ENCODE measurements around the gene LAMA5.

LAMA5 gene

DNA sequence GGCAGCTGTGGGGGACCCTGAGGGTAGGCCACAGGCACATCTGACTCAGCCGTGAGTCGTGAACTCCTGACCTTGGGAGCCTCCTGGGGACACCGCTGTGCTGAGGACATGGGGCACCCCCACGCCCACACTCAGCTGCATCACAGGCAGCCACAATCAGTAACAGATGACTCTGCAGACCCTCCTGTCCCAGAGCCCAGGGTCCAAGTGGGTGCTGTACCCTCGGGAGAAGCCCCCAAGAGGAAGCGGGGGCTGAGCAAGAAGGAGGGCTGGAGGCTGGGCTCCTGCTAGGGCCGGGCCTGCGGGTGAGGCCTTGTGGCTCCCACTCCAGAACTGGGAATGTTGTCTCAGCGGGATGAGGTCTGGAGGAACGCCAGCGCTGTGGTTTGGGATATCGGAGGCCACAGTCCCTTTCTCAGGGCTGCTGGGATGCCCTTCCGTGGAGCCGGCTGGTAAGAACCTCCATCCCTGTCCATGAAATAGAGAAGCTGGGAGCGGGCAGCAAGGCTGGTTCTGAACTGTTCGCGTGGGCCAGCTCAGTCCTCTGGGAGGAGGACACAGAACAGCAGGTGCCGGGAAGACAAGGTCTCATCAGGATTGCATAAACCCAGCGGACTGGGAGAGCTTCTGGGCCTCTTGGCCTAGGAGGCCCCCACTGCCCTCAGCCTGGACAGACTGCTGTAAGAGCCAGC is 3.1 kb upstream of the LAMA5 start:
- no peak overlapping the region for H3K4me3 ChIP-seq (ENCODE audit: low read depth, low read length)
- in situ Hi-C loops (cut with HindIII; ENCODE audit: low sequenced_read_pairs): no loop called here
- peak; percentile 84 for DNase-seq (ENCODE audit: low read depth)
- TF ChIP-seq, protein P1, sequence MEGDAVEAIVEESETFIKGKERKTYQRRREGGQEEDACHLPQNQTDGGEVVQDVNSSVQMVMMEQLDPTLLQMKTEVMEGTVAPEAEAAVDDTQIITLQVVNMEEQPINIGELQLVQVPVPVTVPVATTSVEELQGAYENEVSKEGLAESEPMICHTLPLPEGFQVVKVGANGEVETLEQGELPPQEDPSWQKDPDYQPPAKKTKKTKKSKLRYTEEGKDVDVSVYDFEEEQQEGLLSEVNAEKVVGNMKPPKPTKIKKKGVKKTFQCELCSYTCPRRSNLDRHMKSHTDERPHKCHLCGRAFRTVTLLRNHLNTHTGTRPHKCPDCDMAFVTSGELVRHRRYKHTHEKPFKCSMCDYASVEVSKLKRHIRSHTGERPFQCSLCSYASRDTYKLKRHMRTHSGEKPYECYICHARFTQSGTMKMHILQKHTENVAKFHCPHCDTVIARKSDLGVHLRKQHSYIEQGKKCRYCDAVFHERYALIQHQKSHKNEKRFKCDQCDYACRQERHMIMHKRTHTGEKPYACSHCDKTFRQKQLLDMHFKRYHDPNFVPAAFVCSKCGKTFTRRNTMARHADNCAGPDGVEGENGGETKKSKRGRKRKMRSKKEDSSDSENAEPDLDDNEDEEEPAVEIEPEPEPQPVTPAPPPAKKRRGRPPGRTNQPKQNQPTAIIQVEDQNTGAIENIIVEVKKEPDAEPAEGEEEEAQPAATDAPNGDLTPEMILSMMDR (IDR thresholded peaks at IDR 0.05; ENCODE audit: low read depth, low read length, missing control alignments): no peak

DNA sequence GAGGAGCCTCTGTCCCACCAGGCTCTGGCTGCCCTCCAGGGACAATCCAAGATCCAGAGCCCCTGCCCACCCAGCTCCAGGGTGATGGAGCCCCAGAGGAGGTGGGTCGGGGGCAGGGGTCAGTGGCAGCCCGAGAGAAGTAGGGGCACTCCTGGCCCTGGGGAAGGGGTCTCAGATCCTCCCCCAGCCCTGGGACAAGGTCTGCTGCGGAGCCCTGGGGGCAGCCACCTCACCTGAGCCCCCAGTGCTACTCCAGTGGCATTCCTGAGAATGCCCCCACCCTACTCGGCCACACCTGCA is 2.7 kb upstream of the LAMA5 start:
- TF ChIP-seq, protein P1 (IDR thresholded peaks at IDR 0.05; ENCODE audit: low read depth, low read length, missing control alignments): no peak
- in situ Hi-C loops (cut with HindIII; ENCODE audit: low sequenced_read_pairs): no loop called here
- DNase-seq (ENCODE audit: low read depth): no peak
- H3K4me3 ChIP-seq (ENCODE audit: low read depth, low read length): no peak overlapping the region

DNA sequence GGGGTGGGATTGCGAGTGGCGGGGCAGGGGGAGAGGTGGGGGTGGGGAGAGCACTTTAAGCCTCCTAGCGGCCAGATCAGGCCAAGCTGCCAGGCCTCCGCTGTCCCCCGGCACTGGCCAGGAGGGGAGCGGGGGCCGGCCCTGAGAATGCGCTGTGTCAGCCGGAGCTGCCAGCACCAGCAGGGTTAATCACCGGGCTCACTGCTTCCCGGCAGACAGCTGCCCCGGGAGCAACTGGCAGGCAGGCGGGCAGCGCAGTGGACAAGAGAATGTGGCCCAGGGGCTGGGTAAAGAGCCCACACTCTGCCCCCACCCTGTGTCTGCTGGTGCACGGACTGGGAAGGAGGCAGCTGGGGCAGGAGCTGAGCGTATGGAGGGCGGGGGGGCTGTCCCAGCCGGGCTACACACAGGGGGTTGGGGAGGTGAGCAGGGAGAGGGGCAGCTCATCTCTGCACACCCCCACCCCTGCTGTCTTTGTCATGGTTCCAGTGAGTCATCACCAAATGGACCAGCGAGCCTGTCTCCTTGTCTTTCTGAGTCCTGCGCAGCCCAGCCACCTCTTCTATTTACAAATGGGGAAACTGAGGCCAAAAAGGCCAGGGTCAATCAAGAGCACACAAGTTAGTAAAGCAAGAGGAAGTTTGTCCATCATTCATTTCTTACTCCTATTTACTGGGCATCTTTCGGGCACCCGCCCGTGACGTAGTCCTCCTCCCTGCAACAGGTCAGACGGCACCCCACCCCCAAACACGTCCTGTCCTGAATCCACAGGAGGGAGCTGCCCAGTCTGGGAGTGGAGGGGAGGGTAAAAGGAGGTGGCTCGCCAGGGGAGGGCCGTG is 2.1 kb upstream of the LAMA5 start:
- no peak for DNase-seq (ENCODE audit: low read depth)
- H3K4me3 ChIP-seq (ENCODE audit: low read depth, low read length): no peak overlapping the region
- TF ChIP-seq, protein P1 (IDR thresholded peaks at IDR 0.05; ENCODE audit: low read depth, low read length, missing control alignments): peak; percentile 34
- in situ Hi-C loops (cut with HindIII; ENCODE audit: low sequenced_read_pairs): no loop called here

DNA sequence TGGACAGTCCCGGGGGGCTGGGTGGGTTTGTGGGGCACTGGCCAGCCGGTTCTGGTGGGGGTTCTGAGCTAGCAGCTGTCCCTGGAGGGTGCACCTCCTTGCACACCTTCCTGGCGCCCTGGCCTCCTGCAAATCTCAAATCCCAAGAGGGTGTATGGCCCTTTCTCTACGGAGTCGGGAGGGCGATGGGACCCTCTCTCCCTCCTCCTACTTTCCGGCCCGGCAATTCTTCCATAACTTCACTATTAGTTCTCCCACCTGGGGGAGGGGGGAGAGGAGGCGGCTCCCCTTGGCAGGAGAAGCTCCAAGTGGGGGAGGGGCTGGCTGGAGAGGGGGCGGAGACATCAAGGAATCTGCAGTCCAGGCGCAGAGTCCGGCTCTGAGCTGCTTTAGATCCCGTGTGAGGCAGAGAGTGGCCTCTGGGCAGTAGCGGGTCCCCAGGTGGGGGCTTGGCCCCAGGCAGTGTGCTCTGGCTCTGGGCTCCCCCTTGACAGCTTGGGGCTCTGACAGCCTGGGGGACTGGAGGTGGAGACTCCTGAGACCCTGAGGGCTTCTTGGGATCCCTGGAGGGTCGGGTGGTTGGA is 1.4 kb upstream of the LAMA5 start:
- no peak for DNase-seq (ENCODE audit: low read depth)
- TF ChIP-seq, protein P1 (IDR thresholded peaks at IDR 0.05; ENCODE audit: low read depth, low read length, missing control alignments): no peak
- no peak overlapping the region for H3K4me3 ChIP-seq (ENCODE audit: low read depth, low read length)
- in situ Hi-C loops (cut with HindIII; ENCODE audit: low sequenced_read_pairs): no loop called here

DNA sequence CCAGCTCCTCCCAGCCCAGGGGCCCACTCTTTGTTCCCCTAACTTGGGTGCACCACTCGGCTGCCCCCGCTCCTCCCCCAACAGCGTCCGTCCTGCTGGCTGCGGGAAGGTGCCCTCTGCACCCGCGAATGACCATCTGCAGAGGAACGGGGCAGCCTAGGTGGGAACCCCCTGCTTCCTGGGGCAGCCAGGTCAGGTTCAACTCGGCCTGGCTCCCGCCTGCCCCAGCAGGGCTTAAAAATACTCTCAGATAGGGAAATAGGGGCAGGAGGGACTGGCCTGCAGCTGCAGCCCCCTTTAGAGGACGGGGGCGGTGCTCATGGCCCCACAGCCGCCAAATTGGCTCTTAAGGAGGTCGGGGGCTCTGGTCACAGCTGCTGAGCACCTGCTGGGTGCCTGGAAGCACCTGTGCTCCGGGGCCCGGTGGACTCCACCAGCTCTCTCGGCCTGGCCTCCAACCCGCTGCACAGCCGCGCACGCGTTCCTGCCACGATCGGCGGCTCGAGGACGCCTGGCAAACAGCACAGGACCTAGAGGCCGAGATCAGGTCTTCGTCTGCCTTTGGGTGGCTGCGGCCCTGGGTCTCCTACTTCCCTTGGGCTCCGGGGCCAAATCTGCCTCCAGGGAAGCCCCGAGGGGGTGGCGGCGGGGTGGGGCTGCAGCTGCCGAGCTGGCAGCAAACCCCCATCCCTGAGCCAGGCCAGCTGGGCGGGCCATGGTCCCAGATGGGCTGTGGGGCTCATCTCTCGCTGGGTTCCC is 700 bp upstream of the LAMA5 start:
- no peak for DNase-seq (ENCODE audit: low read depth)
- in situ Hi-C loops (cut with HindIII; ENCODE audit: low sequenced_read_pairs): no loop called here
- no peak overlapping the region for H3K4me3 ChIP-seq (ENCODE audit: low read depth, low read length)
- TF ChIP-seq, protein P1 (IDR thresholded peaks at IDR 0.05; ENCODE audit: low read depth, low read length, missing control alignments): no peak

Data from astrocyte of the cerebellum (primary cell).